PFSK-1 (cell line): ENCODE results near the gene MMP11.

ENCODE experiments used
- FOXP2 ChIP-seq: optimal IDR thresholded peaks from 2 replicates; pipeline ENCODE3; 2011; ENCODE audit warnings: borderline replicate concordance, control low read depth, inconsistent platforms; ENCODE audit not compliant: insufficient read depth; ENCODE audit errors: extremely low read length, extremely low read depth
- POLR2AphosphoS5 ChIP-seq: IDR thresholded peaks from 2 replicates; pipeline ENCODE4 v1.6.1; 2012; ENCODE audit warnings: low read depth, mild to moderate bottlenecking, control low read depth, low read length, moderate library complexity
- REST ChIP-seq, 2 experiments: IDR thresholded peaks; 2 replicates each; pipeline versions ENCODE4 v1.6.1 to v1.8.0; 2011 to 2012; ENCODE audit warnings: low read depth in 2 of 2, low read length in 2 of 2, control low read depth in 1 of 2, inconsistent platforms in 1 of 2, mild to moderate bottlenecking in 1 of 2, moderate library complexity in 1 of 2; ENCODE audit not compliant: insufficient read depth in 1 of 2
- SIN3A ChIP-seq: IDR thresholded peaks from 2 replicates; pipeline ENCODE4 v1.6.1; 2012; ENCODE audit warnings: mild to moderate bottlenecking, low read length, moderate library complexity, borderline replicate concordance; ENCODE audit not compliant: insufficient read depth
- TAF1 ChIP-seq: IDR thresholded peaks from 2 replicates; pipeline ENCODE4 v1.6.1; 2012; ENCODE audit warnings: low read length, control low read depth, borderline replicate concordance; ENCODE audit not compliant: insufficient read depth

- TF ChIP-seq FOXP2 (no peak), POLR2AphosphoS5 (no peak), REST (IDR thresholded peaks at IDR 0.05; ENCODE audit: insufficient read depth in 1 of 2, low read depth in 2 of 2, low read length in 2 of 2) (no peak), TAF1 (no peak), SIN3A (no peak)
Observed at GRCh38 chr22:23754220-23754919, 18.3 kb upstream of the MMP11 start, which contains the start of gene VPREB3.
